Progenitor cell of endocrine pancreas (in vitro differentiated cells): Measurements from ENCODE around the gene MOSPD3. TPM values are rescaled to one million over a fixed set of nuclear protein-coding genes. Genes with fewer than 3 reads are reported as not detected.

Experiments
- DNase-seq: peaks from one replicate; pipeline ENCODE4 v3.0.0; 2021; ENCODE audit warnings: low spot score; ENCODE audit not compliant: unreplicated experiment
- H3K27ac Mint-ChIP-seq: 2 replicates; pipeline ENCODE4 v1.8.0; 2021; ENCODE audit warnings: mild to moderate bottlenecking, moderate library complexity, mixed read lengths
- H3K27me3 Mint-ChIP-seq: 2 replicates; pipeline ENCODE4 v1.8.0; 2021; ENCODE audit warnings: mixed read lengths
- H3K36me3 Mint-ChIP-seq: 2 replicates; pipeline ENCODE4 v1.8.0; 2022; ENCODE audit warnings: mixed read lengths; ENCODE audit not compliant: insufficient read depth
- H3K4me1 Mint-ChIP-seq: 2 replicates; pipeline ENCODE4 v1.8.0; 2021; ENCODE audit warnings: low read depth, mixed read lengths
- H3K4me3 Mint-ChIP-seq: 2 replicates; pipeline ENCODE4 v1.8.0; 2021; ENCODE audit warnings: low read depth, mild to moderate bottlenecking, moderate library complexity, mixed read lengths
- H3K9me3 Mint-ChIP-seq: 2 replicates; pipeline ENCODE4 v1.8.0; 2021; ENCODE audit warnings: low read depth, mixed read lengths
- total RNA-seq: library from RNA; stranded (reverse); gene quantifications from 2 replicates; pipeline ENCODE4 v1.2.1, GENCODE V29; 2021
- TF ChIP-seq, protein P1 (sequence below): fragments of 200-600 bp; sonication (generic); IDR thresholded peaks from one replicate; pipeline ENCODE4 v1.5.0; 2021; ENCODE audit warnings: antibody characterized with exemption, mild to moderate bottlenecking; ENCODE audit not compliant: unreplicated experiment

MOSPD3 gene
- total RNA-seq, 1 donor from 2014 or later: 27.9 TPM

DNA sequence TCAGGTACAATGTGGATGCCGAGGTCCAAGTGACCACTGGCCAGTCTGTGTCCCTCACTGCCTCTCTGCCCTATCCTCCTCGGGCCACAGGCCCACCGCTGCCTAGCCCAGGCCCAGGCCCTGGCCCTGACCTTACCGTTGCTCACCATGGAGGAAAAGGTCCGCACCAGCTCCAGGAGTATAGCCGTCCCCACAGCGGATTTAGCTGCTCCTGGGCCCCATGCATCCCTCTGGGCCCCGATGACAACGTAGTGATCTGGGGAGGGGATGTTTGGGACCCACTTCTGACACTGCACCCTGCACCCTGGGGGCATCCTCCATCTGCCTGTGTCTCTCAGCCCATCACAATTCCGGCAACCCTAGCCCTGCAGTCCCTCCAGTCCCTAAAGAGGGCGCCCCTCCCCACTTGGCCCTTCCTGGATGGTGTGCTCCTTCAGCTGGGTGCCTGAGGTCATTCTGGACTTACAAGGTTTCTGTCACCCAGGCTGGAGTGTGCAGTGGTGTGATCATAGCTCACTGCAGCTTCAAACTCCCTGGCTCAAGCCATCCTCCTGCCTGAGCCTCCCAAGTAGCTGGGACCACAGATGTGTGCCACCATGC lies 16.9 kb downstream of the MOSPD3 start:
- H3K9me3 Mint-ChIP-seq: no peaks in the 10 kb centered on the region
- no peak for DNase-seq
- TF ChIP-seq, protein P1, sequence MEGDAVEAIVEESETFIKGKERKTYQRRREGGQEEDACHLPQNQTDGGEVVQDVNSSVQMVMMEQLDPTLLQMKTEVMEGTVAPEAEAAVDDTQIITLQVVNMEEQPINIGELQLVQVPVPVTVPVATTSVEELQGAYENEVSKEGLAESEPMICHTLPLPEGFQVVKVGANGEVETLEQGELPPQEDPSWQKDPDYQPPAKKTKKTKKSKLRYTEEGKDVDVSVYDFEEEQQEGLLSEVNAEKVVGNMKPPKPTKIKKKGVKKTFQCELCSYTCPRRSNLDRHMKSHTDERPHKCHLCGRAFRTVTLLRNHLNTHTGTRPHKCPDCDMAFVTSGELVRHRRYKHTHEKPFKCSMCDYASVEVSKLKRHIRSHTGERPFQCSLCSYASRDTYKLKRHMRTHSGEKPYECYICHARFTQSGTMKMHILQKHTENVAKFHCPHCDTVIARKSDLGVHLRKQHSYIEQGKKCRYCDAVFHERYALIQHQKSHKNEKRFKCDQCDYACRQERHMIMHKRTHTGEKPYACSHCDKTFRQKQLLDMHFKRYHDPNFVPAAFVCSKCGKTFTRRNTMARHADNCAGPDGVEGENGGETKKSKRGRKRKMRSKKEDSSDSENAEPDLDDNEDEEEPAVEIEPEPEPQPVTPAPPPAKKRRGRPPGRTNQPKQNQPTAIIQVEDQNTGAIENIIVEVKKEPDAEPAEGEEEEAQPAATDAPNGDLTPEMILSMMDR: peak; percentile 37

DNA sequence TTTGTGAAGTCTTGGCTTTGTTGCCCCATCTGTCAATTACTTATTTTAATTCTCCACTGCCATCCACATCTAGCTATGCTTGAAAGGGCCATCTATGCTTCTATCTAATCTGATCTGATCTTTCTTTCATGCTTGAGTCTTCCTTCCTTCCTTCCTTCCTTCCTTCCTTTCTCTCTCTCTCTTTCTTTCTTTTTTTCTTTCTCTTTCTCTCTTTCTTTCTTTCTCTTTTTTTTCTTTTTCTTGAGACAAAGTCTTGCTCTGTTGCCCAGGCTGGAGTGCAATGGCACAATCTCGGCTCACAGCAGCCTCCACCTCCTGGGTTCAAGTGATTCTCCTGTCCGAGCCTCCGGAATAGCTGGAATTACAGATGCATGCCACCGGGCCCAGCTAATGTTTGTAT lies 17.7 kb downstream of the MOSPD3 start:
- no peak overlapping the region for H3K27ac Mint-ChIP-seq
- H3K4me1 Mint-ChIP-seq: peaks cover 1% of the 10 kb centered on the region
- H3K9me3 Mint-ChIP-seq: no peaks in the 10 kb centered on the region
- no peak for DNase-seq
- no peaks in the 10 kb centered on the region for H3K36me3 Mint-ChIP-seq
- H3K4me3 Mint-ChIP-seq: no peak overlapping the region
- TF ChIP-seq, protein P1: no peak
- H3K27me3 Mint-ChIP-seq: peaks cover 65% of the 10 kb centered on the region

More for the DNA sequence above, 16.9 kb downstream of the MOSPD3 start:
- Mint-ChIP-seq H3K4me3 (no peak overlapping the region), H3K27me3 (peaks cover 59% of the 10 kb centered on the region), H3K36me3 (peaks cover under 1% of the 10 kb centered on the region), H3K27ac (no peak overlapping the region), H3K4me1 (peaks cover 1% of the 10 kb centered on the region)

DNA sequence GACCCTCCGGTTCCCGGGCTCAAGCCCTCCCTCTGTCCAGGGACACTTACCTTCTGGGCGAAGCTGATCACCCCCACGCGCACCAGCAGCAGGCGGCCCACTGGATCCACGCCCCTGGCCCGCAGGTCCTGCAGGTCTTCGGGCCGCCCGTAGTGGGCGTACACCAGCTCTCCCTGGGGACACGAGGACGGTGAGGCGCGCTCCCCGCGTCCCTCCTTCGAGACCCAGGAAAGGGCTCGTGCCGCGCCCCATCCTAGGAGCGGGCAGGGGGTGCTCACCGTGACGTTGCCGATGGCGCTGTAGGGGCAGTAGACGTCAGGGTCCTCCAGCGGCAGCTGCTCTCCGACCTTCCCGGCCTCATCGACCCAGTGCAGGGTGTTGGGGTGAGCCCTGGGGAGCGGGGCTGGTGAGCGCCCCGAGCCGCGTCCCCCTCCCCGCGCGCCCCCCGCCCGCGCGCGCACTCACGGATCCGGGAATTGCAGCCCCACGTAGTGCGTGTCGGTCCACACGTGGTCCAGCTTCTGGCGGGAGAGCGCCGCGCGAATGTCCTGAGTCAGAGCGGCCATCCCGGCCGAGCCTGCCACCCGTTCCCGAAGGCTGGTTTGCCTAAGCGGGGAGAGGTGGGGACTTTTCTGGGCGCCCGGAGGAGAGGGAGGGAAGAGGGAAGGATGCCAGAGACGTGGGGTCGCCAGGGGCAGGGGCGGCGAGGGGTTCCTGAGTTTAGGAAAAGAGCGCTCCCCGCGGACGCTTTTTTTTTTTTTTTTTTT lies 20.8 kb downstream of the MOSPD3 start:
- H3K27me3 Mint-ChIP-seq: peaks cover 54% of the 10 kb centered on the region
- H3K4me1 Mint-ChIP-seq: peaks cover 1% of the 10 kb centered on the region
- peak overlapping the region; percentile 63 for H3K4me3 Mint-ChIP-seq
- no peak overlapping the region for H3K27ac Mint-ChIP-seq
- H3K36me3 Mint-ChIP-seq: no peaks in the 10 kb centered on the region
- H3K9me3 Mint-ChIP-seq: no peaks in the 10 kb centered on the region
- TF ChIP-seq, protein P1: peak; percentile 54
- DNase-seq: peak; percentile 31

DNA sequence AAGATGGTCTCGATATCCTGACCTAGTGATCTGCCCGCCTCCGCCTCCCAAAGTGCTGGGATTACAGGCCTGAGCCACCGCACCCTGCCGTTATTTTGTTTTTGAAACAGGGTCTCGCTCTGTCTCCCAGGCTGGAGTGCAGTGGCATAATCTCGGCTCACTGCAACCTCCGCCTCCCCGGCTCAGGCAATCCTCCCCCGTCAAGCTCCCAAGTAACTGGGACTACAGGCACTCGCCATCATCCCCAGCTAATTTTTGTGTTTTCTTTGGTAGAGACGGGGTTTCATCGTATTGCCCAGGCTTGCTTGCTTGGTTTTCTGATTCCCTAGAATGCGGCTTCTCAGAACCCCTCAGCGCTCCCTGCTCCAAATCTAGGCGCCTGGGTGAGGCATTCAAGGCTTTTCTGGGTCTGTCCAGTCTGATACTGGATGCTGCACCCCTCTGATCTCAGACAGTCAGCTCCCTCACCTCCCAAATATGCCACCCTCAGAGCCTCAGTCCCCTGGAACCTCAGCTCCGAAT lies 27.7 kb downstream of the MOSPD3 start:
- H3K36me3 Mint-ChIP-seq: no peaks in the 10 kb centered on the region
- H3K4me3 Mint-ChIP-seq: no peak overlapping the region
- peaks cover 9% of the 10 kb centered on the region for H3K27me3 Mint-ChIP-seq
- no peaks in the 10 kb centered on the region for H3K9me3 Mint-ChIP-seq
- DNase-seq: no peak
- peaks cover 14% of the 10 kb centered on the region for H3K4me1 Mint-ChIP-seq
- H3K27ac Mint-ChIP-seq: no peak overlapping the region
- TF ChIP-seq, protein P1: no peak

DNA sequence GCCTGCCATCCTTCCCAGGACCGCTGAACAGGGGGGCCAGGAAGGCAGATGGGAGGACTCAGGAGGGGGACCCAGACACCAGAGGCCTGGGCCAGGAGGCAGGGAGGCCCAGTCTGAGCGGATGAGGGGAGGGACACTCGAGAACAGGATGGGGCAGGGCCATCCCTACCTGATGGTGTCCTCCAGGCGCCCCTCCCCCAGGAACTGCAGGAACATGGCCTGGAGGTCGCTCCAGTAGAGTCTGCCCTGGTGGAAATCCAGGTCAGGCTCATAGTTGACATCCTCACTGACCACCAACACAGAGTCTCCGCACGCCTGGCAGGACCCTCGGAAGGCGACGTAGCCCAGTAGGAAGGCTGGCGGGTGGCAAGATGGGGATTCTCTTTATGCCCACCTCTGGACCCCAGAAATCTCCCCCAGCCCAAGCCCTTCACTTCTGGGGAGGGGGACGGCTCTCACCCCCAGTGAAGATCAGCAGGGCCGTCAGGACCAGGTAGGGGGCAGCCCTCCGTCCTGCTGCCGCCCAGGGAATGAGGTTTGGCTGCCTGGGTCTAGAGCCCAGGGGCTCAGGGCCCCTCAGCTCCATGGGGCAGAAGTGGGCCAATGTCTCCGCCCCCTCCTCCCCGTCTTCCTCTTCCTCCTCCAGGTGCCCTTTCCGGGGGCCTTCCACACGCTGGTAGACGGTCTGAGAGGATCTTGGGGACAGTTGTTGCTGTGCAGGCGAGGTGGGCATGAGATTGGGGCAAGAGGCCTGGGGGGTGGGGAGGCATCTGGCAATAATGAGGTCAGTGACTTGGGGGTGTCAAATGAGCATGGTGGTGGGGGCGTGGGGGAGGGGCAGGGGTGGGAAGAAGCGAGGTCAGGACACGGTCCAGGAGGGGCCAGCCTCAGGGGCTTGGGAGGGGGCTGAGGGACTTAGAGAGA lies 28.4 kb downstream of the MOSPD3 start:
- H3K4me1 Mint-ChIP-seq: peaks cover 14% of the 10 kb centered on the region
- no peak overlapping the region for H3K4me3 Mint-ChIP-seq
- no peak for DNase-seq
- no peak overlapping the region for H3K27ac Mint-ChIP-seq
- H3K36me3 Mint-ChIP-seq: no peaks in the 10 kb centered on the region
- H3K9me3 Mint-ChIP-seq: no peaks in the 10 kb centered on the region
- H3K27me3 Mint-ChIP-seq: peaks cover 13% of the 10 kb centered on the region
- TF ChIP-seq, protein P1: no peak
